Peyer's patch (tissue), 4 donors: ENCODE results near the gene TOMT. TPM values are rescaled to one million over a fixed set of nuclear protein-coding genes. Genes with fewer than 3 reads are reported as not detected.

Experiments
- DNase-seq, 3 donors: peaks; one replicate each; pipeline ENCODE4 v3.0.0-alpha.2; 2017 to 2019
- H3K27ac ChIP-seq, 4 donors: fragments of 200-600 bp; sonication (generic); one replicate each; pipeline ENCODE4 v1.5.1; 2016 to 2019
- H3K27me3 ChIP-seq, 2 donors: fragments of 200-600 bp; sonication (generic); one replicate each; pipeline ENCODE4 v1.5.1; 2019
- H3K36me3 ChIP-seq, 3 donors: fragments of 200-600 bp; sonication (generic); one replicate each; pipeline ENCODE4 v1.5.1; 2016 to 2019
- H3K4me1 ChIP-seq, 4 donors: fragments of 200-600 bp; sonication (generic); one replicate each; pipeline ENCODE4 v1.5.1; 2016 to 2019
- H3K4me3 ChIP-seq, 4 donors: fragments of 200-600 bp; sonication (generic); 1 replicate in 3 of 4; 2 replicates in 1 of 4; pipeline ENCODE4 v1.5.1; 2016 to 2019; ENCODE audit warnings: mild to moderate bottlenecking in 1 of 4
- H3K9me3 ChIP-seq, 4 donors: fragments of 200-600 bp; sonication (generic); one replicate each; pipeline ENCODE4 v1.5.1; 2016 to 2019; ENCODE audit warnings: mild to moderate bottlenecking in 1 of 4
- POLR2A ChIP-seq, 2 donors: fragments of 450-650 bp; IDR thresholded peaks; one replicate each; pipeline ENCODE4 v1.5.1; 2017; ENCODE audit warnings: antibody characterized with exemption in 2 of 2, mild to moderate bottlenecking in 2 of 2, moderate library complexity in 2 of 2
- total RNA-seq, 4 donors: library from RNA; depleted of rRNA; stranded (reverse); fragments of >200 nt; gene quantifications; one replicate each; pipeline ENCODE4 v1.1.0, GENCODE V29; 2016
- TF ChIP-seq, protein P1 (sequence below), 6 experiments: fragments of 450-650 bp in 4 of 6; fragments of 200-600 bp in 2 of 6; sonication (generic) in 1 of 6; IDR thresholded peaks; one replicate each; pipeline ENCODE4 v1.5.1; 2017 to 2019; ENCODE audit warnings: antibody characterized with exemption in 6 of 6, mild to moderate bottlenecking in 3 of 6, moderate library complexity in 1 of 6

Gene TOMT
- total RNA-seq, 4 donors from 2014 or later = not detected

DNA sequence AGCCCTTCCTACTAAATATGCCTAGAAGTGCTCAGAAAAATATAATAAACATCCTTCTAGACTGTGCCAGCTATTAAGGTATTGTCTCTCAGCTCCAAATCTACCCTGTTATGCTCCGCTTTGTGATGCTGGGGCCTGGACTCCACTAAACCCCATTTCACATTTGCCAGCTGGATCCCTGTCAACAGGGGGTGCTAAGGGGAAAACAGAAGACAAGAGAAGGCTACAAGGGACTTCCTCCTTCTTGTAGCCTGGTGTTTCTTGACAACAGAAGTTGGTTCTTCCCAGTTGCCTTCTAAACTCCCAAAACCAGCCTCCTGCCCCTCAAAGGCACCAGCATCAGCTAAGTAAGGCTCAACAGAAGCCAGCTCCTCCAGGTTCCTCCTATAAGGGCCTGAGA, 30.6 kb upstream of the TOMT start:
- Histone ChIP-seq H3K27me3 (no peaks in the 10 kb centered on the region), H3K27ac (no peak overlapping the region), H3K9me3 (no peaks in the 10 kb centered on the region), H3K36me3 (peaks cover 0 to 6% (median 0%) of the 10 kb centered on the region in 3 donors), H3K4me3 (no peak overlapping the region), H3K4me1 (peaks cover 0 to 25% (median 1%) of the 10 kb centered on the region in 4 donors)
- DNase-seq = no peak
- TF ChIP-seq, protein P1, sequence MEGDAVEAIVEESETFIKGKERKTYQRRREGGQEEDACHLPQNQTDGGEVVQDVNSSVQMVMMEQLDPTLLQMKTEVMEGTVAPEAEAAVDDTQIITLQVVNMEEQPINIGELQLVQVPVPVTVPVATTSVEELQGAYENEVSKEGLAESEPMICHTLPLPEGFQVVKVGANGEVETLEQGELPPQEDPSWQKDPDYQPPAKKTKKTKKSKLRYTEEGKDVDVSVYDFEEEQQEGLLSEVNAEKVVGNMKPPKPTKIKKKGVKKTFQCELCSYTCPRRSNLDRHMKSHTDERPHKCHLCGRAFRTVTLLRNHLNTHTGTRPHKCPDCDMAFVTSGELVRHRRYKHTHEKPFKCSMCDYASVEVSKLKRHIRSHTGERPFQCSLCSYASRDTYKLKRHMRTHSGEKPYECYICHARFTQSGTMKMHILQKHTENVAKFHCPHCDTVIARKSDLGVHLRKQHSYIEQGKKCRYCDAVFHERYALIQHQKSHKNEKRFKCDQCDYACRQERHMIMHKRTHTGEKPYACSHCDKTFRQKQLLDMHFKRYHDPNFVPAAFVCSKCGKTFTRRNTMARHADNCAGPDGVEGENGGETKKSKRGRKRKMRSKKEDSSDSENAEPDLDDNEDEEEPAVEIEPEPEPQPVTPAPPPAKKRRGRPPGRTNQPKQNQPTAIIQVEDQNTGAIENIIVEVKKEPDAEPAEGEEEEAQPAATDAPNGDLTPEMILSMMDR (IDR thresholded peaks at IDR 0.05) = no peak
- TF ChIP-seq POLR2A (IDR thresholded peaks at IDR 0.05) = no peak

DNA sequence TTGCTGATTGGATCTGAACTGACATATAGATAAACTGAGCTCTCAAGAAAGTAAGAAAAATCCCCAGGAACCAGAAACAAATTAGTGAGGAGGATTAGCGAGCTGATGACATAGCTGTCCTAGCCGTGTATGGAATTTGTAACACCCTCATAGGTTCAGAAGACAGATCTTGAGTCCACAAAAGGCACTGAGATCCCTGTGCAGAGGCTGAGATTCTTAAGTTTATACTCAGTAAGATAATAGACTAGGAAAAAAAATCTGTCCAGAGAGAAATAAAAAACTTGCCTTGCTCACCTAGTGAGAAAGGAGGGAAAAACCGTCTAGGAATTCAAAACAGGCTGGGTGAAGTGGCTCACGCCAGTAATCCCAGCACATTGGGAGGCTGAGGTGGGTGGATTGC, 30.0 kb upstream of the TOMT start:
- H3K27me3 ChIP-seq = no peaks in the 10 kb centered on the region
- H3K9me3 ChIP-seq = no peaks in the 10 kb centered on the region
- H3K27ac ChIP-seq = no peak overlapping the region
- H3K4me3 ChIP-seq = no peak overlapping the region
- peaks cover 0 to 19% (median 0%) of the 10 kb centered on the region in 4 donors for H3K4me1 ChIP-seq
- TF ChIP-seq POLR2A (IDR thresholded peaks at IDR 0.05) = no peak
- TF ChIP-seq, protein P1 (IDR thresholded peaks at IDR 0.05) = no peak
- H3K36me3 ChIP-seq = peaks cover 0 to 6% (median 0%) of the 10 kb centered on the region in 3 donors
- no peak for DNase-seq

DNA sequence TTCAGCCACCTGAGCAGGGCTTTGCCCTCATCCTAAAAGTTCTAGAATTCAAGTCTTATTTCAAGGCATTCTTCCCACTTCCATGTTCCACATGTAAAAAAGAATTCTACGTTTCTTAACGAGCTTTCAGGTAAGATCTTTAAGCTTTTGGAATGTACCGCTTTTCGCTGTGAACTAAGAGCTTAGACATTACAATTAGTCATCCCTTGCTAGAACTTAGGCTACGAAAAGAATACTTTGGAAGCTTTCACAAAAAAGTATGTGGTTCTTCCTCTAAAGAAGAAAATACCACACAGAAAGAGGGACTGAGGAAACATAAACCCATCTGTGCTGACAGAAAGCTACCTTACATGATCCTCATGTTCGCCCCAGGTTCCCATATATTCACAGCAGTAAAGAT, 27.2 kb upstream of the TOMT start:
- H3K9me3 ChIP-seq = no peaks in the 10 kb centered on the region

DNA sequence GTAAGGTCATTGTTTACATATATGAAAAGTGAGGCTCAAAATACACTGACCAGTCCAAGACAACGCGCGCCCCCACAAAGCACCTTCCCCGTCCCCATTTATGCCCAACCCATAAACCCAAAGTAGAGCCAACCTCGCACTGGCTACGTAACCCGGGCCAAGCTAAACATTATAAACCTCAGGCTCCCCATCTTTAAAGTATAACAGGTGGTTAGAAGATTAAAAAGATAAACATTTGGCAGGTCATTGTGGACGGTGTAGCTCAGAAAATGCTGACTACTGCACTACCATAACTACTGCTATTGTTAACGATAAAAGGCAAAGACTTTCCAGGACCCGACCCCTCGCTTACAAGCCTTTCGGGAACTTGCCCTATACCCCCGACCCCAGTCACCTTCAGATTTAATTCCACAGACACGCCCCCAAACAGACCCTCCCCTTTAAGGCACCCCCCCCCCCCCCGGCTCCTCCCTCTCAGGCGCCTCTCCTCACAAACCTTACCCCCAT, 25.9 kb upstream of the TOMT start:
- H3K4me1 ChIP-seq = peaks cover 0 to 24% (median 5%) of the 10 kb centered on the region in 4 donors

More for the DNA sequence above, 27.2 kb upstream of the TOMT start:
- peaks cover 0 to 6% (median 0%) of the 10 kb centered on the region in 3 donors for H3K36me3 ChIP-seq
- TF ChIP-seq, protein P1 (IDR thresholded peaks at IDR 0.05) = no peak
- no peak for TF ChIP-seq POLR2A (IDR thresholded peaks at IDR 0.05)
- peak overlapping the region in 1 of 4 donors; percentile 90 for H3K27ac ChIP-seq
- H3K27me3 ChIP-seq = no peaks in the 10 kb centered on the region
- no peak overlapping the region for H3K4me3 ChIP-seq
- no peak for DNase-seq
- H3K4me1 ChIP-seq = peaks cover 0 to 24% (median 5%) of the 10 kb centered on the region in 4 donors

DNA sequence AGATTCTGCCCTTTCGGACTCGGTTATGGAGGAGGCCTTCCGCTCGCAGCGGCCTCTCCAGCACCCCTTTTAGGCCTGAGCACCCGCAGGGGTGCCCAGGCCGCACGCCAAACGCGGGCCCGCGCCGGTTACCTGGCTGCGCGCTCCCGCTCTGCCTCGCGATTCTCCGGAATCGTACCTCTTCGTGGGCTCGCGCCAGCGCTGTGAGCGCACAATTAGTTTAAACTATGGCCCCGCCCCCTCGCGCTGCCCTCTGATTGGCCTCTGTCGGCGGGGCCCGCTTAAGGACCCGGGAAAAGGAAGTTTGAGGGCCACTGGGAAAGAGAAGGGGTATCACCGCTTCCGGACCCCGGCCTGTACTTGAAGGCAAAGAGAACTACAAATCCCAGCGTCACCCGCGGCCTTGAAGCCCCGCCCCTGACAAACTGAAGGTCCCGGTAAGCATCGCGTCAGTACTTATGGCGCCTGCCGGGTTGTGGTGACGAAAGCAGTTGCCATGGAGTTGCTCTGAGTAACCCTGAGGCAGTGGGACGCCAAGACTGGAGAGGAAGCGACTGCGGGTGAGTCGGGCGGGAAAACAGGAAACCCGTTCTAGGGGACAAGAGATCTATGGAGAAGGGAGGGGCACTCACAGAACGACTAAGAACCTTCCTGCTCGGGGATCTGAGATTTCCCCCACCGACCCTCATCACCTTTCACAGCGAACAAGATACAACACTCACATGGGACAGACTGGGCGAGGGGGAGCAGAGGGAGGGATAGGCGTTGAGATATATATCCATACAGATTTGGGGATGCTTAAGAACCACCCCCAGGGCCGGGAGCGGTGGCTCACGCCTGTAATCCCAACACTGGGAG, 25.2 kb upstream of the TOMT start, which contains the start of the genes LRRC51 and NUMA1:
LRRC51 (plus strand) TSS at position 525 of the 858 bp plus-strand sequence. CDS start 8,234 bp downstream, outside the sequence.
NUMA1 (minus strand) TSS at position 217 of the 858 bp plus-strand sequence. CDS start 44,599 bp downstream, outside the sequence.
- H3K4me3 ChIP-seq = peak within 1 kb of the TSS; percentile 57 to 88 (median 76)
- H3K4me1 ChIP-seq = peaks cover 0 to 24% (median 5%) of the 10 kb centered on the region in 4 donors
- no peaks in the 10 kb centered on the region for H3K9me3 ChIP-seq
- no peaks in the 10 kb centered on the region for H3K27me3 ChIP-seq
- peaks cover 0 to 6% (median 0%) of the 10 kb centered on the region in 3 donors for H3K36me3 ChIP-seq
- peak; percentile 98 to 100 (median 100) for DNase-seq
- peak within 1 kb of the TSS; percentile 77 to 90 (median 84) for H3K27ac ChIP-seq
- peak; percentile 51 to 58 for TF ChIP-seq POLR2A (IDR thresholded peaks at IDR 0.05)
- TF ChIP-seq, protein P1 (IDR thresholded peaks at IDR 0.05) = no peak

More for the DNA sequence above, 25.9 kb upstream of the TOMT start:
- Histone ChIP-seq H3K4me3 (peak overlapping the region; percentile 57 to 88 (median 76)), H3K36me3 (peaks cover 0 to 6% (median 0%) of the 10 kb centered on the region in 3 donors), H3K27me3 (no peaks in the 10 kb centered on the region), H3K9me3 (no peaks in the 10 kb centered on the region), H3K27ac (peak overlapping the region; percentile 77 to 90 (median 84))
- no peak for TF ChIP-seq POLR2A (IDR thresholded peaks at IDR 0.05)
- TF ChIP-seq, protein P1 (IDR thresholded peaks at IDR 0.05) = no peak
- peak in 2 of 3 donors; percentile 19 to 51 for DNase-seq
